DMS 273 (cell line): ENCODE measurements around the gene SLC25A15.
"Not testable (repeated sequence)": the region's sequence is repeated elsewhere in the genome, so short reads cannot be mapped to it uniquely, and the experiment has no call there.

Experiments
- DNase-seq: peaks from one replicate; lab custom pipeline; 2025; ENCODE audit not compliant: unreplicated experiment; lab: John Stamatoyannopoulos, UW

SLC25A15 gene

DNA sequence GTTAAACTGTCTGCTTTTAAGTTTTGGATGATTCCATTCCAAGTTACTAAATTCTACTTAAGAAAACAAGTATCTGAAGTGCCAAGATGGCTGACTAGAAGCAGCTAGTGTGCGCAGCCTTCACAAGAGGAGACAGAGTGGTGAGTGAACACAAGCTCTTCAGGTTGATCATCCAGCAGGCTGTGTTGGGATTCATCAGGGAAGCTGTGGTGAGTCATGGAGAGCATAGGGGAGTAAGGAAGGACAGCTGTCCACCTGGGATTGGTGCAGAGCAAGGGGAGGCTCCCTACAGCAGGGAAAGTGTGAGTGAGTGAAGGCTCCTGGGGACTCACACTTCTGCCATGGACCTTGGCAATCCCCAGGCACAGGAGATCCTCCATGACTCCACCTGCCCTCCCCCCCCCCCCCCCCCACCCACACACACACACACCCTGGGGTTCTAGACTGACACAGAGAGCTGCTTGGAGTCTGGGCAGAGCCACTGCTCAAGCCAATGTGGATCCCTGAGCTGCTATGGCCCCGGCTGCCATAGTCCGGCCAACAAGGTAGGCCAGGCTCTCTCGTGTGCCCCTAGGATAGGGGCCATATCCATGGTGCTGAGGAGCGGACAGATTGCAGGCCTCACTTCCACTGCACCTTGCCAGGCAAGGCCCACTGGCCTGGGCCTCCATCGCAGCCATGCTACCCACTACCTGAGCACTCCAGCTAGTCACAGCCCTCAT lies 23.5 kb downstream of the SLC25A15 start:
- no peak for DNase-seq

DNA sequence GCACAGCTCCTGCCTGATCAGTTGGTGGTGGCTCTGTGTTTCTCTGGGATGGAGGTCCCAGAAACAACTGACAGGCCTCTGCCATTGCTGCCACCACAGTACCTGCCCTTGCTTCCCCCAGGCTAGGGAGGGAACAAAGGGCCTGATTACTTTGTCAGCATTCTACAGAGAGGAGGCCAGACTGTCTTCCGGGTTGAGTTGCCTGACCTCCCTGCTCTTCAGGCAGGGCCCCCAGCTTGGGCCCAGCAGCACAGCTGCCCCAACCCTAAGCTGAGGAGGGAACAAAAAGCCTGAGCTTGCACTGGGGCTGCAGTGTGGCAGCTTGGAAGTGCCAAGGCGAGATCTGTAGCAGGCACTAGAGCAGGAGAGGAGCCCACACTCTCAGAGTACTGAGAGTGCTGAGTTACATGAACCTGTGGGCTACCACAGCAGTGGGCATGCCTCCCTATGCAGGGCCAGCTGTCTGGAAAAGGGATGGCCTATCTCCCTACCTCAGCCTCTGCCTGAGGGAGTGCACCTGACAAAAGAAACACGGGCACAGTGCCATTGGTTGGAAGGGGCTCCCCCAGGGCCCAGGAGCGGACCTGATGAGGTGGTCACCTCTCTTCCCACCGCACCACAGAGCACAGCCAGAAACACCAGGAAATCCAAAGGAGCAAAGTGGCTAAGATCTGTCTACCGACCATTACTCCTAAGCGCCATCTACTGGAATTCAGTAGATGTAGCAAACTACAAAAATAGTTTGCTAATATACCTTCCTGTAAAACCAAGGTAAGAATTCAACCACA lies 24.4 kb downstream of the SLC25A15 start:
- peak; percentile 8 for DNase-seq

DNA sequence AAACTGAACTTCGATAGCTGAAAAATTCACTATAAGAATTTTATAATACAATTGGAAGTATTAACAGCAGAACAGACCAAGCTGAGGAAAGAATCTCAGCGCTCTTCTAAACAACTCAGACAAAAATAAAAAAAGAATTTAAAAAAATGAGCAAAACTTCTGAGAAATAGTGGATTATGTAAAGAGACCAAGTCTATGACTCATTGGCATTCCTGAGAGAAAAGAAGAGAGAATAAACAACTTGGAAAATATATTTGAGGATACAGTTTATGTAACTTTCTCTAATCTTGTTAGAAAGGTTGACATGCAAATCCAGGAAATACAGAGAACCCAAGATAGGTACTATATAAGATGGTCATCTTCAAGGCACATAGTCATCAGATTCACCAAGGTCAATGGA lies 25.4 kb downstream of the SLC25A15 start:
- no peak for DNase-seq

DNA sequence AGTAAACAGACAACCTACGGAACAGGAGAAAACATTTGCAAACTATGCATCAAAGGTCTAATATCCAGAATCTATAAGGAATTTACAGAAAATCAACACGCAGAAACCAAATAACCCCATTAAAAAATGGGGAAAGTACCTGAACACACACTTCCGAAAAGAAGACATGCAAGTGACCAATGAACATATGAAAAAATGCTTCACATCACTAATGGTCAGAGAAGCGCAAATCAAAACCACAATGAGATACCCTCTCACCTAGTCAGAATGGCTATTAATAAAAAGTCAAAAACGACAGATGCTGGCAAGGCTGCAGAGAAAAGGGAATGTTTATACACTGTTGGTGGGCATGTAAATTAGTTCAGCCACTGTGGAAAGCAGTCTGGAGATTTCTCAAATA lies 29.5 kb downstream of the SLC25A15 start:
- DNase-seq = no peak

DNA sequence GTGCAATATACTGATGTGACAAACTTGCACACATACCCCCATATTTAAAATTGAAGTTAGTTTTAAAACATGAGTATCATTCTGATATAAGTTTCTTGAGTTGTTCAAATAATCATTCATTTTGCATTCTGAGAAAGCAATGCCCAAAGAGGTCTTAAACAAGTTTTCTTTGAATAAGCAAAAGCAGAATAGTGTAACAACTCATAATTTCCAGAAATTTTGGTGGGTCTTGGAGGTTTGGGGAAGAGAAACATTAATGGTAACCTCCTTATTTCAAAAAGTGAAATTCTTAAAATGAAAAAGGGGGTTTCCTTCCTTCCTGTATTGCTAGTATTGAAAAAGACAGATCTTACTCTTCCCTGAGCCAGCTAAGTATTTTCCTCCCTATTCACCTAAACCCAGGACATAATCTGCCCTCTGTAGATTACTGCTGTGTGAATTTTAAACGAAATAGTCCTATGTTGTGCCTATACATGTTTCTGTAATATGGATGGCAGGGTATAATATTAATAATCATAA lies 30.4 kb downstream of the SLC25A15 start:
- no peak for DNase-seq

DNA sequence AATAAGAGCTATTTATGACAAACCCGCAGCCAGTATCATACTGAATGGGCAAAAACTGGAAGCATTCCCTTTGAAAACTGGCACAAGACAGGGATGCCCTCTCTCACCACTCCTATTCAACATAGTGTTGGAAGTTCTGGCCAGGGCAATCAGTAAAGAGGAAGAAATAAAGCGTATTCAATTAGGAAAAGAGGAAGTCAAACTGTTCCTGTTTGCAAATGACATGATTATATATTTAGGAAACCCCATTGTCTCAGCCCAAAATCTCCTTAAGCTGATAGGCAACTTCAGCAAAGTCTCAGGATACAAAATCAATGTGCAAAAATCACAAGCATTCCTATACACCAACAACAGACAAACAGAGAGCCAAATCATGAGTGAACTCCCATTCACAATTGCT lies 50.3 kb downstream of the SLC25A15 start:
- not testable (repeated sequence) for DNase-seq

DNA sequence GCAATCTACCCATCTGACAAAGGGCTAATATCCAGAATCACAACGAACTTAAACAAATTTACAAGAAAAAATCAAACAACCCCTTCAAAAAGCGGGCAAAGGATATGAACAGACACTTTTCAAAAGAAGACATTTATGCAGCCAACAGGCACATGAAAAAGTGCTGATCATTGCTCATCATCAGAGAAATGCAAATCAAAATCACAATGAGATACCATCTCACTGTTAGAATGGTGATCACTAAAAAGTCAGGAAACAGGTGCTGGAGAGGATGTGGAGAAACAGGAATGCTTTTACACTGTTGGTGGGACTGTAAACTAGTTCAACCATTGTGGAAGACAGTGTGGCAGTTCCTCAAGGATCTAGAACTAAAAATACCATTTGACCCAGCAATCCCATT lies 51.5 kb downstream of the SLC25A15 start:
- not testable (repeated sequence) for DNase-seq
